ENCODE results near the gene ZKSCAN5.
"Not testable (repeated sequence)": the region's sequence is repeated elsewhere in the genome, so short reads cannot be mapped to it uniquely, and the experiment has no call there.

Gene ZKSCAN5

DNA sequence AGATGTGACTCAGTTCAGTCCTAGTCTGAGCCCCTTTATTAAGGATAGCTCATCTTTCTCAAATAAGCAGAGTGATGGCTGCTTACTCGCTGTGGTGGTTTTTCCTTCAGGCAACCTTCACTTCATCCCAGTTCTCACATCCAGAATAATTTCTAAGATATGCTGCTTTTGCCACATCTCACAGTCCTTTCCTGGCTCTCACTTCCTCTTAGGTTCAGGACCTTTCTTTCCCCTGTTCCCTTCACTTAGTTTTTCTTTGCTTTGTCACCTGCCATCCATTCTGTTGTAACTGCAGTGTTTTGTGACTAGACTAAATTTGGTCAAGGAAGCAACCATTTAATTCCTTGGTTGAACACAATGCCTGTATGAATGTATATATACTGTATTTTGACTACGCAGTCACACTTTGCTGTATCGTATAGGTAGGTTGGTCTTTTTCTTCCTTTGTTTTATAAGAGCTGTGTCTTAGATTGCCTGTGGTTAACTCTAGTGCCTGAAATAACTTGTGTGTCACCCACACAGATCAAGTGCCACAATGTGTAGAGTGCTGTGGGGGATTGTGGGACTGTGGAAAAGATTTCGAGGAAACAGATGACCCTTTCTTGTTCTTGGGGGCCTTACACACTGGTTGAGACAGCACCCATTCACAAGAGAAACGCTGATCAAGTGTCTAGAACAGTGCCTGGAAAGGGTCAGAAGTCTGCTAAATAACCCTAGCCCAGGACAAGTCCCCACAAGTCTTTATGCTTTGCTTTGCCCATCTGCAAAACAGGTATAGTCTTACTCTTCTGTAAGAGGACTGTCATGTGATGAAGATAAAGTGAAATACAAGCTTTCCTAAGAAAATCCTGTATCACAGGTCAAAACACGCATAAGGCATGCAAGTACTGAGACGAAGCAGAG is 56.6 kb downstream of the ZKSCAN5 start:
- no peaks in the 10 kb centered on the region for H3K27me3 ChIP-seq (ENCODE audit: control insufficient read depth in 1 of 2, insufficient read depth in 2 of 2, low read length in 2 of 2)
- peaks cover 36 to 54% of the 10 kb centered on the region in 2 donors for H3K36me3 ChIP-seq (ENCODE audit: control insufficient read depth in 1 of 2, insufficient read depth in 2 of 2, low read length in 2 of 2)
- peaks cover 16 to 25% of the 10 kb centered on the region in 2 donors for H3K4me1 ChIP-seq (ENCODE audit: control insufficient read depth in 1 of 2, insufficient read depth in 2 of 2, low read length in 2 of 2)
- H3K27ac ChIP-seq (ENCODE audit: low read depth, low read length), result no peak overlapping the region
- H3K9me3 ChIP-seq (ENCODE audit: control insufficient read depth in 1 of 2, low read length in 2 of 2), result no peaks in the 10 kb centered on the region
- H3K4me3 ChIP-seq (ENCODE audit: low read depth in 1 of 2, low read length in 2 of 2), result no peak overlapping the region
- H3K9ac ChIP-seq (ENCODE audit: low read depth in 1 of 2, low read length in 2 of 2), result no peak overlapping the region

DNA sequence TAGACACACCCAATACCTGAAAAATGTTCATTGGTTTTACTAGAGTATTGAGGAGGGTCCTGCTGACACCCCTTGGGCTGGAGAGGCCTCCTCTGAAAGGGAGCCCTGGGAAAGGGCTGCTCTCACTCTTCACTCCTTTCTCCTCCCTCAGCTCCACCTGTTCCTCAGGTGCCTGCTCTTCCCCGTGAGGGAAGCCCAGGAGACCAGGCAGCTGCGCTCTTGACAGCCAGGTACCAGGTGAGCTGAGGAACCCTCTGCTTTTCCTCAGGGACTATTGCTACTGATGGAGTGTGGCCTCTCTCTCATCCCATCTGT is 57.2 kb downstream of the ZKSCAN5 start:
- peaks cover 39 to 59% of the 10 kb centered on the region in 2 donors for H3K36me3 ChIP-seq (ENCODE audit: control insufficient read depth in 1 of 2, insufficient read depth in 2 of 2, low read length in 2 of 2)
- no peak overlapping the region for H3K27ac ChIP-seq (ENCODE audit: low read depth, low read length)

DNA sequence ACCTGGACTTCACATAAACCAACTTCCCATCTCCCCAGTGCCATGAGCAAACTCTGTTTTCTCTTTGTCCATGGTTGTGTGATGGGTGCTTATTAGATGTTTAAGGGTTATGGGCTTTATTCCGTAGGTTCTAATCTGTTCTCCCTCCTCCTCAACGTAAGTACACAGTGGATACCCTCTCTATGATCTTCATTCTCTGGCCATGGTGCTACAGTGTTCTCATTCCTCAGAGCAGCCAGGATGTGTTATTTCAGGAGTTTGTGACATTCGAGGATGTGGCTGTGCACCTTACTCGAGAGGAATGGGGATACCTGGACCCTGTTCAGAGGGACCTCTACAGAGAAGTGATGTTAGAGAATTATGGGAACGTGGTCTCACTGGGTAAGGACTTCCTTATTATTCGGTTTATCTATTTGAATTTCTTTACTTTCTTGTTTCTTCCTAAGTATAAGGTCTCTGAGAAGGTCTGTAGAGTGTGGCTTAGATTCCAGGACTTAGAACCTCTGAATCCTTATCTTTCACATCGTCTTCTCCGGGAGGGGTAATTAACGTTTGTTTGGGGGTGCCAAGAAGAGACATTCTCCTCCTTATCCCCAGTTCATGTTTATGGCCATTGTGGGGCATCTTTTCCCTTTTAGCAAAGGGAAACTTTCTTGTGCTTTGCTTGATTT is 57.8 kb downstream of the ZKSCAN5 start:
- Histone ChIP-seq H3K4me3 (ENCODE audit: low read depth in 1 of 2, low read length in 2 of 2) (no peak overlapping the region), H3K36me3 (ENCODE audit: control insufficient read depth in 1 of 2, insufficient read depth in 2 of 2, low read length in 2 of 2) (peaks cover 39 to 59% of the 10 kb centered on the region in 2 donors), H3K9me3 (ENCODE audit: control insufficient read depth in 1 of 2, low read length in 2 of 2) (no peaks in the 10 kb centered on the region), H3K9ac (ENCODE audit: low read depth in 1 of 2, low read length in 2 of 2) (no peak overlapping the region), H3K27me3 (ENCODE audit: control insufficient read depth in 1 of 2, insufficient read depth in 2 of 2, low read length in 2 of 2) (no peaks in the 10 kb centered on the region), H3K4me1 (ENCODE audit: control insufficient read depth in 1 of 2, insufficient read depth in 2 of 2, low read length in 2 of 2) (peaks cover 13 to 19% of the 10 kb centered on the region in 2 donors), H3K27ac (ENCODE audit: low read depth, low read length) (no peak overlapping the region)

More for the DNA sequence above, 57.2 kb downstream of the ZKSCAN5 start:
- H3K9ac ChIP-seq (ENCODE audit: low read depth in 1 of 2, low read length in 2 of 2), result no peak overlapping the region
- H3K4me3 ChIP-seq (ENCODE audit: low read depth in 1 of 2, low read length in 2 of 2), result no peak overlapping the region
- no peaks in the 10 kb centered on the region for H3K27me3 ChIP-seq (ENCODE audit: control insufficient read depth in 1 of 2, insufficient read depth in 2 of 2, low read length in 2 of 2)
- no peaks in the 10 kb centered on the region for H3K9me3 ChIP-seq (ENCODE audit: control insufficient read depth in 1 of 2, low read length in 2 of 2)
- peaks cover 16 to 24% of the 10 kb centered on the region in 2 donors for H3K4me1 ChIP-seq (ENCODE audit: control insufficient read depth in 1 of 2, insufficient read depth in 2 of 2, low read length in 2 of 2)

DNA sequence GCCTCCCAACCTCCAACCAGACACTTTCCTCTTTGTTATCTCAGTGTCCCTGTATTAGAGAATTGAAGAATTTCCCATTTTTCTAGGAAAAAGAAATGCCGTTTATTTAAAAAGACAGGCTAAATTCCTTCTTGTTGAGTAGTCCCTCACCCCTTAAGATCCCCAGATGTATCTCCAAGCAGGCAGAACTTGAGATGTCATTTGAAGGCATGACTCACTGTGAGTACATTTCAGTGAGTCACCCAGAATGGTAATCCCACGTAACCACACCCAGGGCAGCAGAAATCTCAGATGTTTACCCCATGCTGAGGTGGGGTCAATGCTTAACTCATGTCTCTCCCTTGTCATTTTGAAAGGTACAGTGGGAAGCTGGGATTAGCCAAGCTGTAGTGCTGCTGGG is 58.4 kb downstream of the ZKSCAN5 start:
- Histone ChIP-seq H3K4me1 (ENCODE audit: control insufficient read depth in 1 of 2, insufficient read depth in 2 of 2, low read length in 2 of 2) (peaks cover 10 to 16% of the 10 kb centered on the region in 2 donors), H3K27me3 (ENCODE audit: control insufficient read depth in 1 of 2, insufficient read depth in 2 of 2, low read length in 2 of 2) (no peaks in the 10 kb centered on the region), H3K27ac (ENCODE audit: low read depth, low read length) (no peak overlapping the region), H3K36me3 (ENCODE audit: control insufficient read depth in 1 of 2, insufficient read depth in 2 of 2, low read length in 2 of 2) (peaks cover 39 to 59% of the 10 kb centered on the region in 2 donors), H3K4me3 (ENCODE audit: low read depth in 1 of 2, low read length in 2 of 2) (no peak overlapping the region), H3K9me3 (ENCODE audit: control insufficient read depth in 1 of 2, low read length in 2 of 2) (no peaks in the 10 kb centered on the region), H3K9ac (ENCODE audit: low read depth in 1 of 2, low read length in 2 of 2) (no peak overlapping the region)

DNA sequence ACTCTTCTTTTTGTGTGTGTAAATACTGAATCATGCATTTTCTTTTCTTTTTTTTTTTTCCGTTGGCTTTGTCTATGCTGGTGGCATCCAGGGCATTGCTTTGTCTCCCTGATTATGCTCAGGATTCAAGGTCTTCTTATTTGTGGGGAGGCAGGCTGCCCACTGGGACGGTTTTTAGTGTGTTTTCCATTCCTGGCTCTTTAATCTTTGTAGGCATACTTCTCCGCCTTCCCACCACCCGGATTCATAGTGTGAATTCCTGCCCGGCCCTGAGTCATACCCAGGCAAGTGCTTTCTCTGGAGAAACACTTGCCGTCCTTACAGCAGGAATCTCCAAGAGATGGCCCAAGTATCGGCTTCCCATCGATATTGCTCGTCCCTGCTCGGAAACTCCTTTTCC is 59.2 kb downstream of the ZKSCAN5 start:
- Histone ChIP-seq H3K4me3 (ENCODE audit: low read depth in 1 of 2, low read length in 2 of 2) (no peak overlapping the region), H3K27ac (ENCODE audit: low read depth, low read length) (no peak overlapping the region), H3K27me3 (ENCODE audit: control insufficient read depth in 1 of 2, insufficient read depth in 2 of 2, low read length in 2 of 2) (no peaks in the 10 kb centered on the region), H3K9me3 (ENCODE audit: control insufficient read depth in 1 of 2, low read length in 2 of 2) (no peaks in the 10 kb centered on the region), H3K9ac (ENCODE audit: low read depth in 1 of 2, low read length in 2 of 2) (no peak overlapping the region), H3K36me3 (ENCODE audit: control insufficient read depth in 1 of 2, insufficient read depth in 2 of 2, low read length in 2 of 2) (peaks cover 39 to 63% of the 10 kb centered on the region in 2 donors), H3K4me1 (ENCODE audit: control insufficient read depth in 1 of 2, insufficient read depth in 2 of 2, low read length in 2 of 2) (peaks cover 10 to 16% of the 10 kb centered on the region in 2 donors)

DNA sequence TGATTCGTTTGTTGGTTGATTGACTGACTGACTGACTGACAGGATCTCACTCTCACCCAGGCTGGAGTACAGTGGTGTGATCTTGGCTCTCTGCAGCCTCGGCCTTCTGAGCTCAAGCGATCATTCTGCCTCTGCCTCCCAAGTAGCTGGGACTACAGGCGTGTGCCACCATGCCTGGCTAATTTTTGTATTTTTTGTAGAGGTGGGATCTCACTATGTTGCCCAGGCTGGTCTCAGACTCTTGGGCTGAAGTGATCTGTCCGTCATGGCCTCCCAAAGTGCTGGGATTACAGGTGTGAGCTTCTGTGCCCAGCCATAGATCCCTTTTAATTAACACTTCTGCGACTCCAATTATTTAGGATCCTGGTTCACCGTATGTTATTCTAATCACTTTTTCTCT is 64.3 kb downstream of the ZKSCAN5 start:
- H3K9ac ChIP-seq (ENCODE audit: low read depth in 1 of 2, low read length in 2 of 2); H3K27me3 ChIP-seq (ENCODE audit: control insufficient read depth in 1 of 2, insufficient read depth in 2 of 2, low read length in 2 of 2); H3K4me3 ChIP-seq (ENCODE audit: low read depth in 1 of 2, low read length in 2 of 2); H3K9me3 ChIP-seq (ENCODE audit: control insufficient read depth in 1 of 2, low read length in 2 of 2); H3K27ac ChIP-seq (ENCODE audit: low read depth, low read length); H3K4me1 ChIP-seq (ENCODE audit: control insufficient read depth in 1 of 2, insufficient read depth in 2 of 2, low read length in 2 of 2): not testable (repeated sequence)
- H3K36me3 ChIP-seq (ENCODE audit: control insufficient read depth in 1 of 2, insufficient read depth in 2 of 2, low read length in 2 of 2), result peaks cover 34 to 61% of the 10 kb centered on the region in 2 donors

DNA sequence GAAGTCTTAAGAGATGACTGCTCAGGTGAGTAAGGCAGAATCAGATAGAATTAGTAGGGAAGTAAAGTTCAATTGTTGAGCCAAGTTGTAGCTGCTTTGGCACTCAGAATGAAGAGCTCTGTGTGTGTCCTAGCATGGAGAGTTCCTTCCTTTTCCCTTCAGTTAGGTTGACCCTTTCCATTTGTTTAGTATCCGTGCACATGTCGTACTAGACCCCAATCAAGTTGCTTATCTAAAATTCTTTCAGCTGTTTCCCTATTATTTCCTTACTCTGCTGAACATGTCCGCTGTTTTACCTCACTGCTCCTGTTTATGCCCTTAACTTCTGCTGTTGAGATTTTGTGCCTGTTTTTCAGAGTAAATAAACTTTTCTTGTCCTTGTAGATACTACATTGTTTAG is 67.3 kb downstream of the ZKSCAN5 start:
- H3K36me3 ChIP-seq (ENCODE audit: control insufficient read depth in 1 of 2, insufficient read depth in 2 of 2, low read length in 2 of 2), result peaks cover 20 to 36% of the 10 kb centered on the region in 2 donors
- H3K27me3 ChIP-seq (ENCODE audit: control insufficient read depth in 1 of 2, insufficient read depth in 2 of 2, low read length in 2 of 2), result no peaks in the 10 kb centered on the region
- no peak overlapping the region for H3K4me3 ChIP-seq (ENCODE audit: low read depth in 1 of 2, low read length in 2 of 2)
- no peaks in the 10 kb centered on the region for H3K9me3 ChIP-seq (ENCODE audit: control insufficient read depth in 1 of 2, low read length in 2 of 2)
- no peaks in the 10 kb centered on the region for H3K4me1 ChIP-seq (ENCODE audit: control insufficient read depth in 1 of 2, insufficient read depth in 2 of 2, low read length in 2 of 2)
- H3K27ac ChIP-seq (ENCODE audit: low read depth, low read length), result no peak overlapping the region
- H3K9ac ChIP-seq (ENCODE audit: low read depth in 1 of 2, low read length in 2 of 2), result no peak overlapping the region

DNA sequence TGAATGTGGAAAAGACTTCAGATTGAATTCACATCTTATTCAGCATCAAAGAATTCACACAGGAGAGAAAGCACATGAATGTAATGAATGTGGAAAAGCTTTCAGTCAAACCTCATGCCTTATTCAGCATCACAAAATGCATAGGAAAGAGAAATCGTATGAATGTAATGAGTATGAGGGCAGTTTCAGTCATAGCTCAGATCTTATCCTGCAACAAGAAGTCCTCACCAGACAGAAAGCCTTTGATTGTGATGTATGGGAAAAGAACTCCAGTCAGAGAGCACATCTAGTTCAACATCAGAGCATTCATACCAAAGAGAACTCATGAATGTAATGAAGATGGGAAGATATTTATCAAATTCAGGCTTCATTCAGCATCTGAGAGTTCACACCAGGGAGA is 68.8 kb downstream of the ZKSCAN5 start:
- Histone ChIP-seq H3K4me3 (ENCODE audit: low read depth in 1 of 2, low read length in 2 of 2) (no peak overlapping the region), H3K36me3 (ENCODE audit: control insufficient read depth in 1 of 2, insufficient read depth in 2 of 2, low read length in 2 of 2) (peaks cover 20 to 36% of the 10 kb centered on the region in 2 donors), H3K27me3 (ENCODE audit: control insufficient read depth in 1 of 2, insufficient read depth in 2 of 2, low read length in 2 of 2) (no peaks in the 10 kb centered on the region), H3K9ac (ENCODE audit: low read depth in 1 of 2, low read length in 2 of 2) (no peak overlapping the region), H3K27ac (ENCODE audit: low read depth, low read length) (no peak overlapping the region), H3K4me1 (ENCODE audit: control insufficient read depth in 1 of 2, insufficient read depth in 2 of 2, low read length in 2 of 2) (no peaks in the 10 kb centered on the region), H3K9me3 (ENCODE audit: control insufficient read depth in 1 of 2, low read length in 2 of 2) (no peaks in the 10 kb centered on the region)

DNA sequence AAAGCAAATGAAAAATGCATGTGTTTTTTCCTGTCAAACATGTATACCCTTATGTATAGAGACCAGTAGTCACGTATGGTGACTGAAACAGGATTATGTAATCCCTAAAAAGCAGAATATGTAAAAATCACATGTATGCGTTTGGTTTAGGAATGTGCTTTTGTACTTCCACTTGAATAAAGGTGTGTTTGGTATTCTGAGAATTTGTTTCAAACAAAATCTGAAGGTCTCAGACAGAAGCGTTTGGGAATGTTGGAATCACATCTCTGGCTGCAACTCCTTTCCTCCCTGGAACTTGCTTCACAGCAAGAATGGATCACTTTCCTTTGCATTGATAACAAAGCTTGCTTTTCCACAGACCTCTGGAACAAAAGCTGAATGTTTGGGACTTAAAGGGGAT is 71.8 kb downstream of the ZKSCAN5 start:
- H3K36me3 ChIP-seq (ENCODE audit: control insufficient read depth in 1 of 2, insufficient read depth in 2 of 2, low read length in 2 of 2), result peaks cover 7 to 23% of the 10 kb centered on the region in 2 donors

DNA sequence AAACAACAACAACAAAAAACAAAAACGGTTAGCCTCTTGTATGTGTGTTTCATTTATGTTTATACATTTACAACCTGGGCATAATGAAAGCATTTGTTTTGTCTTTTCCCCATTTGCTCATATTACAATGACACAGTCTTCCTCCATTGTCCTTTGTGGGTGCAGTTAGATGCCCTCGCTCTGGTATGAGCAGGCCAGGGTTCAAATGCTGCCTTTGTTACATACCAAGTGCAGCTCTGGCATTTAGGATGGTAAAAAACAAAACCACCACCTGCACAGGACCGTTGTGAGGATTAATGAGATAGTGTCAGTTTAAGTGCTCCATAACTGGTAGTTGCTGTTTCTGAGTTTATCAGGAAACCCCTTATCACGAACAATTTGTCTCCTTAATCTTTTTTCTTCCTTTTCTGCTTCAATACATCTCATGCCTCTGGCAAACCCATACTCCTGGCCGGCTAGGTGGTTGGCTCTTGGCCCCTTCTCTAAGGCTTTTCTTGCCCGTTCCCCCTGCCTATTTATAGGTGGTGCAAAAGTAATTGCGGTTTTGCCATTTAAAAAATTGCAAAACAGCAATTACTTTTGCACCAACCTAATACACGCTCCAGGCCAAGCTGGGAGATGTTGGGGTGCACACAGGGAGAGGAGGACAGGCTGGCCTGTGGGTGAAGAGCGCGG is 75.0 kb downstream of the ZKSCAN5 start:
- Histone ChIP-seq H3K4me1 (ENCODE audit: control insufficient read depth in 1 of 2, insufficient read depth in 2 of 2, low read length in 2 of 2) (peaks cover 0 to 12% of the 10 kb centered on the region in 2 donors), H3K36me3 (ENCODE audit: control insufficient read depth in 1 of 2, insufficient read depth in 2 of 2, low read length in 2 of 2) (no peaks in the 10 kb centered on the region), H3K4me3 (ENCODE audit: low read depth in 1 of 2, low read length in 2 of 2) (peak overlapping the region; percentile 67 to 77), H3K9ac (ENCODE audit: low read depth in 1 of 2, low read length in 2 of 2) (peak overlapping the region in 1 of 2 donors; percentile 59), H3K27ac (ENCODE audit: low read depth, low read length) (no peak overlapping the region), H3K27me3 (ENCODE audit: control insufficient read depth in 1 of 2, insufficient read depth in 2 of 2, low read length in 2 of 2) (no peaks in the 10 kb centered on the region), H3K9me3 (ENCODE audit: control insufficient read depth in 1 of 2, low read length in 2 of 2) (no peaks in the 10 kb centered on the region)

More for the DNA sequence above, 71.8 kb downstream of the ZKSCAN5 start:
- Histone ChIP-seq H3K4me3 (ENCODE audit: low read depth in 1 of 2, low read length in 2 of 2) (no peak overlapping the region), H3K4me1 (ENCODE audit: control insufficient read depth in 1 of 2, insufficient read depth in 2 of 2, low read length in 2 of 2) (peaks cover 0 to 12% of the 10 kb centered on the region in 2 donors), H3K27ac (ENCODE audit: low read depth, low read length) (no peak overlapping the region), H3K27me3 (ENCODE audit: control insufficient read depth in 1 of 2, insufficient read depth in 2 of 2, low read length in 2 of 2) (no peaks in the 10 kb centered on the region), H3K9me3 (ENCODE audit: control insufficient read depth in 1 of 2, low read length in 2 of 2) (no peaks in the 10 kb centered on the region), H3K9ac (ENCODE audit: low read depth in 1 of 2, low read length in 2 of 2) (no peak overlapping the region)
